Brain pericyte (primary cell): ENCODE results near the gene LAG3.

Experiments
- DNase-seq: peaks from one replicate; pipeline ENCODE4 v3.0.0-alpha.2; 2012; ENCODE audit warnings: low read depth, low spot score

The LAG3 gene

DNA sequence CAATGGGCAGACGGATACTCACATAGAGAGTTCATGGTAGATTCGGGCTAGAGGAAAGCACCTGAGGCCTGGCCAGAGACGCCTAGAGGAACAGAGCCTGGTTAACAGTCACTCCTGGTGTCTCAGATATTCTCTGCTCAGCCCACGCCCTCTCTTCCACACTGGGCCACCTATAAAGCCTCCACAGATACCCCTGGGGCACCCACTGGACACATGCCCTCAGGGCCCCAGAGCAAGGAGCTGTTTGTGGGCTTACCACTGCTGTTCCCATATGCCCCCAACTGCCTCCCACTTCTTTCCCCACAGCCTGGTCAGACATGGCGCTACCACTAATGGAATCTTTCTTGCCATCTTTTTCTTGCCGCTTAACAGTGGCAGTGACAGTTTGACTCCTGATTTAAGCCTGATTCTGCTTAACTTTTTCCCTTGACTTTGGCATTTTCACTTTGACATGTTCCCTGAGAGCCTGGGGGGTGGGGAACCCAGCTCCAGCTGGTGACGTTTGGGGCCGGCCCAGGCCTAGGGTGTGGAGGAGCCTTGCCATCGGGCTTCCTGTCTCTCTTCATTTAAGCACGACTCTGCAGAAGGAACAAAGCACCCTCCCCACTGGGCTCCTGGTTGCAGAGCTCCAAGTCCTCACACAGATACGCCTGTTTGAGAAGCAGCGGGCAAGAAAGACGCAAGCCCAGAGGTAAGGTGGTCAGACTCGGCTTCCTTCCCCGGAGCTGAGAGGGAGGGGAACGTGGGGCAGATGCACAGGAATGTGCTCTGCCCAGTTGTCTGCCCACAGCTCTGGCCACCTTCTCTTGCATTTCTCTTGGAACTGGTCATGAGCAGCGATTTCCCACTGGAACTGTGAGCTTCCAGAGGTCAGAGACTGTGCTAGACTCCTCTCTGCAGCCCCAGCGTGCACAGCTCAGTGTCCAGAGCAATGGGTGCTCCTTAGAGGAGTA lies 16.9 kb downstream of the LAG3 start, which contains the start of gene CD4:
TSS of gene CD4 (plus strand) at position 557 of the 953 bp plus-strand sequence. CDS start 10,611 bp downstream, outside the sequence.
- DNase-seq, result no peak

GRCh38 chr12:6790496-6791150 lies 18.3 kb downstream of the LAG3 start:
- no peak for DNase-seq

DNA sequence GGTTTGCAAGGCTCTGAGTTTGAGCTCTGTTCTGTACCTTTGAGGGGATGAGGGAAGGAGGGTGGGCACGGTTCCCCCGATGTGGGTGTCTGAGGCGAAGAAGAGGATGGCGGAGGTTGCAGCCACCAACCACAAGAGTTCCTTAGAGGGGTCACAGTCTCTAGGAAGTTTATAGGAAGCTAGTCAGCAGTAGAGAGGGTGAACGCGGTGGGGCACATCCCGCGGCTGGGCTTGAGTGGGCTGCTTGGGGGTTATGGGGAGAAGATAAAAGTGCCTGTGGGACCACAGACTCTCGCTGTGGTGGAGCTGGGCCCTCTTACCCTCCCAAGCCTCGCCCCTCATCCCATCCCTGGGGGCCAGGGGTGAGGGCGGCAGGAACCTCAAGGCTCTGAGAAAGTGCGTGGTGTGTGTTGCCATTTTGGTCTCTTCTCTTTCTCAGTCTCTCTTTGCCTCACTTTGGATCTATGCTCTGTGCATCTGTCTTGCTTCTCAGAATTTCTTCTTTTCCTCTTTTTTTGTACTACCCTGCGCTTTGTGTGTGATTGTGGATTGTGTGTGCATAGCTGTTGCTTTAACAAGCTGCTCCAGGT lies 19.7 kb downstream of the LAG3 start:
- DNase-seq, result no peak

DNA sequence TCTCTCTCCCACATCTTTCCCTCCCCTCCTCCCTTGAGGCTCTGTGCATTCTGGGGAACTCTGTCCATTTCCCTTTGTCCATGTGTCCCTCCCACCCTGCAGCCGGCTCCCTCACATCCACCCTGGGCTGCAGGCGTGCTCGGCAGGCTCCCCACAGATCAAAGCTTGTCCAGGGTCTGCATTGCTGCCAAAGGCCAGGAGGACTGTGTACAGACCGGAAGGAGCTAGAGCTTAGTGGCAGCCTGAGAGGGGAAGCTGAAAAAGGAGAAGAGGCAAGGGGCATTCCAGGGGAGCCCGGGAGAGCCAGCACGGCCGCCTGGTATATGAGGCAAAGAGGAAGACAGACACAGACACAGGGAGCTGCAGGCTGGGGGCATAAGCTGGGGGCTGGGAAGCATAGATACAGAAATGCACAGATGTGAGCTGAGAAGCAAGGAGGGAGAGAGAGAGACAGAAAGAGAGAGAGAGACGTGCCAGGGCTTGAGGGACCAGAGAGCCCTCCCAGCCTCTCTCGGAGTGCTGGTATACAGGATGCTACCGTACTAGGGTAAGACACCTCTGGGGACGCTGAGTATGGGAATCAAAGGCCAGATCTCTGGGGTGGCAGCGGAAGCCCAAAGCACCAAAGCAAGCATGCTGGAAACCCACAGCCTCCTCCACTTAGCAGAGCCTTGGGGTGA lies 20.3 kb downstream of the LAG3 start:
- no peak for DNase-seq

DNA sequence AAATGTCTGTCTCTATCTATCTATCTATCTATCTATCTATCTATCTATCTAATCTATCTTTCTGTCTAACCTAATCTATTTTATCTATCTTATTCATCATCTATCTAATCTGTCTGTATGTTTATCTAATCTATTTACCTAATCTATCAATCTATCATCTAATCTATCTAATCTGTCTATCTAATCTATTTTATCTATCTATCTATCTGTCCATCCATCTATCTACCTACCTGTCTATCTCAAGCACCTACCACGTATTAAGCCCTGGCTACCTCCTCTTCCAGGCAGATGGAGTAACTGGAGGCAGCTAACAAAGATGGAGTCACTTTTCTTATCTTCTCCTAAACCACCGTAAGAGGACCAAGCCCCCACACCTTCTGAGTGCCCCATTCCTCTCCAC lies 22.8 kb downstream of the LAG3 start:
- DNase-seq, result no peak

GRCh38 chr12:6796576-6796975 lies 24.3 kb downstream of the LAG3 start:
- no peak for DNase-seq

DNA sequence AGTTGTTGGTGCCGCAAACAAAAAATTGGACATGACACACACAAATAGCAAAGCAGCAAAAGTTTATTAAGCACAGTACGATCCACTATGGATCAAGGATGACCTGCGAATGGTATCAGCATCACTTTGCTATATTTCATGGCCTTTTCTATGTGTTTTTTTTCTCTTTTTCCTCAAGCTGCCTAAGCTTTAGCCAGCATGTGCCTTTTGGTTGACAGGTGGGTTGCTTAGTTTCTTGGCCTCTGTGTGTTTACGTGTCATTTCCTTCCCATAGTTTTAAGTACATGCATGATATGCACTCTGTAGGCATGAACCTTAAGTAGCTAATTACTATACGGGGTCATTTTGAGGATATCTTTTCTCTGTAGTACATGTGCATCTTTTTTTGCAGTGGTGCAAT lies 26.8 kb downstream of the LAG3 start:
- DNase-seq, result no peak

GRCh38 chr12:6807170-6807569 lies 34.9 kb downstream of the LAG3 start:
- DNase-seq, result no peak

DNA sequence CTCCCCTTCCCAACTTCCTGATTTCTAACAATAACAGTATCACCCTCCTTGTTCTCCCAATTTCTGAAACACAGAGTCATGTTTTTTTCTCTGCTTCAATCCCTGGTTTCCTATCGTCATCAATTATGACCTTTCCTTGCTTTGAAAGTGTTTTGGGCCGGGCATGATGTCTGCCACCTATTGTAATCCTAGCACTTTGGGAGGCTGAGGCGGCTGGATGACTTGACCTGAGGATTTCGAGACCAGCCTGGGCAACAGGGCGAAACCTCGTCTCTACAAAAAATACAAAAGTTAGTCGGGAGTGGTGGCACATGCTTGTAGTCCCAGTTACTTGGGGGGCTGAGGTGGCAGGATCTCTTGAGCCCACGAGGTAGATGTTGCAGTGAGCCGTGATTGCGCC lies 36.7 kb downstream of the LAG3 start:
- DNase-seq, result no peak

DNA sequence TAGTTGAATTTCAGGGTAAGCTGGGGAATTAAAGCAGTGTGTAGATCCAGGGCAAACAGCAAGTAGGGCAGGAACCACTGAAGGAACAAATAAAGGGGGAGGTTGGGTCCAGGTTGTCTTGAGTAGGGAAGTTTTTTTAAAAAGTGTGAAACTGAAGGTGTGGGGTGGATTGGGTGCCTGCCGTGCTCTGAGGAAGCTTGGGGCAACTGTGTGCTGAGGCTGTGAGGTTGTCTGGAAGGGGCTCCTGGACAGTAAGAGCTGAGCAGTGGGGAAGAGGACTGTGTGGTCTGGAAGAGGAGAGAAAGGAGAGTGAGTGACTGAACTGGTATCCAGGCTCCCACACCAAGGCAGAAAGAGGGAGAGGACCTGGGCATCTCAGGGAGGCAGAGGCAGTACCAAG lies 38.4 kb downstream of the LAG3 start:
- DNase-seq, result no peak

GRCh38 chr12:6813363-6813762 lies 41.0 kb downstream of the LAG3 start:
- DNase-seq, result no peak

DNA sequence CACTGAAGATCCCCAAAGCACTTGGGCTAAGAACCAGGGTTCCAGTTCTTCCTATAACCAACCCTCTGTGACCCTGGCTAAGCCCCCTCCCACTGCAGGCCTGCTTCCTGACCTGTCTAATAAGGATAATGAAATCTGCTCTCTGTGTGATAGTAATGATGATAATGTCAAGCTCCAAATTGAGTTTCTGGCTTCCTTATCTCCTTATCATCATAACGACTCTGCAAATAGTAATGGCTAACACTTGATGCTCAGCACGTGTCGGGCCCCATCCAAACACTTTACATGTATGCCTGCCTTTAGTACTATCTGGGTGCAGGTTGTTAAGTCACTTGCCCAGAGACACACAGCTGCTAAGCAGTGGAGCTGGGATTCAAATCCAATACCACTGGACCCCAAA lies 44.3 kb downstream of the LAG3 start:
- DNase-seq, result no peak

DNA sequence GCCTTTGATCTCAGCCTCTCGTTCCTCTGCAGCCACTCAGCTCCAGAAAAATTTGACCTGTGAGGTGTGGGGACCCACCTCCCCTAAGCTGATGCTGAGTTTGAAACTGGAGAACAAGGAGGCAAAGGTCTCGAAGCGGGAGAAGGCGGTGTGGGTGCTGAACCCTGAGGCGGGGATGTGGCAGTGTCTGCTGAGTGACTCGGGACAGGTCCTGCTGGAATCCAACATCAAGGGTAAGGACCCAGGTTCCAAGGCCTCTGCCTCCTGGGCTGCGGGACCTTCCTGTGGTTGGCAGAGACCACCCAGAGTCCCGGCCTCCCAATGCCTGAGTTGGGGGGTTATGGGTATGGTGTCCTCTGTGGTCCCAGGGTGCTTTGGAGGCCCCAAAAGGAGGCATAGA lies 44.8 kb downstream of the LAG3 start:
- DNase-seq, result no peak

- no peak for DNase-seq
These were observed 45.4 kb downstream of the LAG3 start for GRCh38 chr12:6817662-6818157.

- no peak for DNase-seq
These were observed 45.9 kb downstream of the LAG3 start for GRCh38 chr12:6818222-6818621.

DNA sequence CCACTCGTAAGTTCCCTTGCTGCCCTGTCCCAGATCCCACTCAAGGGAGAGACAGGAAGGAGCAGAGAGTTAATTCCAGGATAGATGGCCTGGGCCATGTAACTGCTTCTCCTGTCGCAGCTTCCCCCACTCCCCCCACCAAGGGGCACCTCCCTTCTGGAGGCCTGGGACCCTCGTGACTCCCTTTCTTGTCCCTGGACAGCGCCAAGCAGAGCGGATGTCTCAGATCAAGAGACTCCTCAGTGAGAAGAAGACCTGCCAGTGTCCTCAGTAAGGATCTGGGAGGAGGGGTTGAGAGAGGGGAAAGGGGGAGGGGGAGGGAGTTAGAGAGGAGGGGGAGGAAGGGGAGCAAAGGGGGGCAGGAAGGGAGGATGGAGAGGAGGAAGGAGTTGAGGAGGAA lies 46.3 kb downstream of the LAG3 start:
- no peak for DNase-seq

- no peak for DNase-seq
These were observed 47.0 kb downstream of the LAG3 start for GRCh38 chr12:6819106-6820030.

- DNase-seq, result no peak
These were observed 47.8 kb downstream of the LAG3 start for GRCh38 chr12:6820166-6820565.

DNA sequence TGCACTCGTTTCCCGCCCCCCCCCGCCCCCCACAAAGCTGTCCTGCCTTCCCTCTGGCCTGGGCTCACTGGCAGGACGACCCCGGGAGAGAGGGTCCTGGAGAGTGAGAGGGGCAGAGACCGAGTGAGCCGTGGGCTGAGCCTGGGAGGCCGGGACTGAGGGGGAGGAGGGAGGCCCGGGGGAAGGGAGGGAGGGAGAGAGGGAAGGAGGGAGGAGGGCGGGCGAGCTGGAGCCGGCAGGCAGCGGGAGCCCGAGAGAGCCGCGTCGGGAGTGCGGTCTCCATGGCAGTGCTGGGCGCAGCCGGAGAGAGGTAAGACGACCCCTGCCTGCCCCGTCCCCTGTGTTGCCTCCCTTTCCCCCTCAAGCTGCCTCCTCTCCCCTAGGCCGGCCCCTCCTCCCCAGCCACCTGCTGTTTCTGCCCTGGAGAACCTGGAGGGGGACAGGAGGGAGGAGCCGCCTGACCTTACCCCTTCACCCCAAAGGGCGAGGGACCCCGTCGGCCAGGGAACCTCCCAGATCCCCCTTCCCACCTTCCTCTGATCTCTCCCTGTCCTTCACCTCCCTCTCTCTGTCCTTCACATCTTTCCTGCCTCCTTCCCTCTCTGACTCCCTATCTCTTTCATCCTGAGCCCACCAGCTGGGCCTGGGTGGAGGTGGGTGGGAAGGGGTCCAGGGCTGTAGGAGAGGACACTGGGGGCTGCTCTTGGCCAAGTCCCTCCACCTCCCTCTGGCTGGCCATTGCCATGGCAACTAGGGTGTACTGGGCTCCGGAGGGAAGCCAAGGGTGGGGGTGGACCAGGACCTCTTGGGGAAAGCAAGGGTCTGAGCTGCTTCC lies 49.5 kb downstream of the LAG3 start, which contains the start of gene GPR162:
TSS of gene GPR162 (plus strand) at position 231 of the 835 bp plus-strand sequence. CDS start 2,078 bp downstream, outside the sequence.
- no peak for DNase-seq
